Activated CD4-positive, alpha-beta T cell treated with anti-CD3 and anti-CD28 coated beads, Interleukin-2, amount 50 U/mL, for 48 hours (primary cell): ENCODE measurements around the gene ATP5PB.
A peak's percentile ranks its signal among the peaks of the same experiment; 100 is the strongest.

ENCODE experiments used
- DNase-seq, 2 experiments: peaks; one replicate each; pipeline ENCODE4 v3.0.0-alpha.2; 2020

Gene ATP5PB, protein sequence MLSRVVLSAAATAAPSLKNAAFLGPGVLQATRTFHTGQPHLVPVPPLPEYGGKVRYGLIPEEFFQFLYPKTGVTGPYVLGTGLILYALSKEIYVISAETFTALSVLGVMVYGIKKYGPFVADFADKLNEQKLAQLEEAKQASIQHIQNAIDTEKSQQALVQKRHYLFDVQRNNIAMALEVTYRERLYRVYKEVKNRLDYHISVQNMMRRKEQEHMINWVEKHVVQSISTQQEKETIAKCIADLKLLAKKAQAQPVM

DNA sequence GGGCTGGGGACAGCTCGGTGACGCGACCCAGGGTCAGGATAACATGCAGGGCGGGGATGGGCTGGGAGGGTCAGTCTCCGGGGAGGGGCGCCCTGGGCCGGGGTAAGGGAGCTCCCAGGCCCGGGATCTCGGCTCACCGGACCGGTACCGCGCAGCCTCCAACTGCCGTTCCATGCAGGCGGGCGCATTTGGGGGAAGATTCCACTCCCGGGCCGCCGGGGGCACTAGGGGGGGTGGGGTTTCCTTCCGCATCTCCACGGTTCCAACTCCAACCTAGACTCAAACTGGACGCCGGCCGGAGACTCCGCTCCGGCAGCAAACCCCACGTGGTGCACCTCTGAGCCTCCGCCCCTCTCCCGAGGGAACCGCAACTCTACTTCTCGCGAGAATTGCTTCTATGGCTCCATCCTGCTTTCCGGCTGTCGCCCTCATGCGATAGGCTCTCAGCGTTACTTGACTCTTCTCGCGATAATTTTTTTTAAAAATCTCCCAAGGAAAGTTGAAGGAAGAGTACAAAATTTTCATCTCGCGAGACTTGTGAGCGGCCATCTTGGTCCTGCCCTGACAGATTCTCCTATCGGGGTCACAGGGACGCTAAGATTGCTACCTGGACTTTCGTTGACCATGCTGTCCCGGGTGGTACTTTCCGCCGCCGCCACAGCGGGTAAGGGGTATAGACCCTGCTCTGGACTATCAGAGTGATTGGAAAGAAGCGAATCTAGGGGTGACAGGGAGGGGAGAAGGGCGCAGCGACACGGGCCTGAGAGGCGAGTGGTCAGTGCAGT is at the start of gene ATP5PB, which contains the start of gene WDR77:
Gene ATP5PB, plus strand, starts transcription at position 547 of the 785 bp plus-strand sequence. Its CDS starts 78 bp downstream, at position 625.
Gene WDR77, minus strand, starts transcription at position 339 of the 785 bp plus-strand sequence. Its CDS starts 87 bp downstream, at position 252.
- peak; percentile 88 to 90 for DNase-seq

DNA sequence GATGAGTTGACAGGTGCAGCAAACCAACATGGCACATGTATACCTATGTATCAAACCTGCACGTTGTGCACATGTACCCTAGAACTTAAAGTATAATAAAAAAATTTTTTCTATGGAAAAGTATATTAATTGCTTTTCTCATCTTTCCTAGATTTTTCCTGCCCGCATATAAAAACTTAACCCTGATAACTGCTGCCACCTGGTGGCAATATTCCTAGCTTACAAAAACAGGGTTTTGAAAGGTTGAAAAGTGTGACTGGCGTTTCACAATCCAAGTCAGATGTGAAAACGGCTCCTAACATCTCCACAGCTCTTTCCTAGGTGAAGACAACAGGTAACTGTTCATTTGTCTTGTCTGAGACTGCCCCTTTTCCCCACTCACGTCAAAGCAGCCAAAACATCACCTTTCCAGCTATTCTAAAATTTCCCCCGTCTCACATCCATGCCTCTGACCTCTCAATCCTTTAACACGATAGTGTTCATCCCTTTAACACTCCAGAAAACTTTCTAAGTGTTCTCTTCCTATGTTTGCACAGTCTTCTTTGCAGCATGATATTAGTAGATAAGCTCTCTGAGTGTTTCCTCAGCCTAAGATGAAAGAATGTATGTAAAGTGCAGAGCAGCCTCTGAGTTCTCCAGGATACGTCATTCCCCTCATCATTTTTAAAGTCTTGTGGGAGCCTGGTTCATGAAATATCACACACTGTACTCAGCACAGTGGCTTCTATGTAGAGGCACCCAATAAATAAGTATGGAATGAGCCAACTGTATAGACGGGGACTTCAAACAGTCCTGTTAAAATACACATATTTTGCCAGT is 49.3 kb upstream of the ATP5PB start:
- DNase-seq = peak; percentile 23 to 59

DNA sequence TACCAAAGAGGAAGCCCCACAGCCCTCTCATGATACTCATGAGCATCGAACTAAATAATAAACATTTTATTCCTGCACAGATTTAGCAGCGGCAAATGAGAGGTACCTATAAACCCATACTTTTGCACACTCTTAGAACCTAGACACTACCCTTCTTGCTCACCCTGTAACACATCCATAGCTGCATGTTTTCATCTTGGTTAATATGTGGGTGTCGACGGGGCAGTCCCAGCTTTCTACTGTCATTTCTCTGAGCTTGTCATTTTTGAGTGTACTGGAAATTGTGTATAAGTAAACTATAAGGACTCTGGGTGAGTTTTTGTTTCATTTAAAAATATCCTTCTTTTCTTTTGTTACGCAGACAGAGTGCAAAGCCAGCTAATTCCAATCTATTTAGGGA is 47.2 kb upstream of the ATP5PB start:
- DNase-seq = peak; percentile 23 to 38

DNA sequence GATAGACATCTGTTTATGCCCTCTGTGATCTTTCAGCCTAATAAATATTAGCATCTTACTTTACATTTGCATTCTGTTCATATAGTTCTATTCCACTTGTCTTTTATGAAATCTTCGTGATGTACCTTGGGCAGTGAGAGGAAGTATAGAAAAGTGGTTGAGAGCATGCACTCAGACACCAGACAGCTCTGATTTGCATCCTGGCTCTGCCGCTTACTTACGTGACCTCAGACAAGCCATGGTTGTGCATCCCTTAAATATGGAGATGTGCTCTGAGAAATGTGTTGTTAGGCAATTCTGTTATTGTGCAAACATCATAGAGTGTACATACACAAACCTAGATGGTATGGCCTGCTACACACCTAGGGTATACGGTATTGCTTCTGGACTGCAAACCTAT is 44.7 kb upstream of the ATP5PB start:
- no peak for DNase-seq

DNA sequence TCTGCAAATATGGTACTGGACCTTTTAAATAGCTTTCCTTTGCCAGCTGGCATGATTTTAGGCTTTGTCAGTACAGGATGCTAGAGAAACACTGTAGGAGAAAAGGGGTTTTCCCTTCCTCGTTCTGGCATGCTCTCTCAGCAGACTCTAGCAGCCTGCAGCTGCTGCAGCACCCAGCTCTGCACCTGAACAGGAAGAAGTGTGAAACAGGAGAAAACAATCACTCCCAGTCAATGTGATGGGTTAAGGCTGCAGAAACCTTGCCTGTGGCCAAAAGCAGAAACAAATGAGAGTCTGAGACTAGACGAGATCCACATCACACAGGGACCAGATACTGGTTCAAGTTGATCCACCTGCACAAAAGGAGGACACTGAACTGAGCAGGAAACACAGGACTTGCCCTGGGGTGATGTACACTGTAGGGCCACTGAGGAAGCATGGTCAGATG is 42.9 kb upstream of the ATP5PB start:
- peak; percentile 21 to 34 for DNase-seq

DNA sequence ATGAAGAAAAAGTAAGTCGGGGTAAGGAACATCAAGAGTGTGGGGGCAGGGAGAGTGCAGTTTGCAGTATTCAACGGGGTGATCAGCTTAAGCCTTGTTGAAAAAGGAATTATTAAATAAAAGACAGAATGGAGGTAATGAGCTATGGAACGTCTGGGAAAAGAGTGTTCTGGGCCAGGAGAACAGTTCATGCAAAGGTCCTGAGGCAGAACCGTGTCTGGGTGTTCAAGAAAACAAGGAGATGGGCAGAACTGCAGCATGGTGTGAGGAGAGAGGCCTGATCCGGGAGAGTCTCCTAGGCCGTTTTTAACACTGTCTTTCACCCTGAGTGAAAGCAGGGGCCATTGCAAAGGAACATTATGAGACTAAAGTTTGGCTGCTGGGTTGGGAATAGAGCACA is 42.0 kb upstream of the ATP5PB start:
- no peak for DNase-seq

DNA sequence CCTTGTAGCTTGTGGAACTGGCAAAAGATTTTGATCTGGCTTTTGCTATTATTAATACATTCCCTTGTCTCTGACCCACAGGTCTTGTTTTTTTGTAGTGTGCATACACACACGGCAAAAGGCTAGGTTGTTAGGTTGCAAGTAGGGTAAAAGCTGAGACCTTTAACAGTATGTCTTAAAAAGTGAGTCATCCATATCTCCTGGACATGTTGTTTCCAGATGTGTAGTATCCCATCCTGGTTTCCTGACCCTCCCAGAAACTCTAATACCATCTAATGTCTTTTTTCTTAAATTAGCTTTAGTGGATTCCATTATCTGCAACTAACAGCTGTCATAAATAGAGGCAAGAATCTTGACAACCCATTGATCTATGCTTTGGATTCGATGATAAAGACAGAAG is 36.4 kb upstream of the ATP5PB start:
- no peak for DNase-seq

DNA sequence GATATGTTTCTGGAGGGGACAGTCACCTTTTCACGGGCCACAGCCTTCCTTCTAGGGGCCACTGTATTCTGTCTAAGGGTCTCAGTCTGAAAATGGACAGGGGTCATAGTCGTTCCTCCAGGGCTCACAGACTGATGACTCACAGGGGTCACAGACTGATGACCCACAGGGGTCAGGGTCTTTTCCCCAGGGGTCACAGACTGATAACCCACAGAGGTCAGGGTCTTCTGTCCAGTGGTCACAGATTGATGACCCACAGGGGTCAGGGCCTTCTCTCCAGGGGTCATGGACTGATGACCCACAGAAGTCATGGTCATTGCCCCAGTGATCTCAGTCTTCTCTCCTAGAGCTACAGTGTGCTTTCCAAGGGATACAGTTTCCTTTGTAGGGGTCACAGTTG is 34.5 kb upstream of the ATP5PB start:
- DNase-seq = no peak

DNA sequence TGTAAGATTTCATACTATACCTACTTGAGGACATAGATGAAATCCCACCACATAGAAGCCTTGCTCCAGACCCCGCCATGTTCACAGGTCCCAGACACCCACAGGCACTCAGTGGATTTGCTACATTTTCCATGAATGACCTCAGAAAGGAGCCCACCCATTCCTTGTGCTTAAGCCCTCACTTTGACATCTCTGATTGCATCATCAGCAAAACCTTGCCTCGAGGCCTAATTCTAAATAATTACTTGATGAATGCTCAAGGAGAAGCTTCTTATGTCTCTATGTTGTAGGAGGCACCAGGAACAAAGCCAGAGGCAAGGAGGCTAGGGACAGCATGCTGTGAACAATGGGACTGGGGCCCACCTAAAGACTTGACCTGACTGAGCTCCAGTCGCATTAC is 33.8 kb upstream of the ATP5PB start:
- DNase-seq = no peak

DNA sequence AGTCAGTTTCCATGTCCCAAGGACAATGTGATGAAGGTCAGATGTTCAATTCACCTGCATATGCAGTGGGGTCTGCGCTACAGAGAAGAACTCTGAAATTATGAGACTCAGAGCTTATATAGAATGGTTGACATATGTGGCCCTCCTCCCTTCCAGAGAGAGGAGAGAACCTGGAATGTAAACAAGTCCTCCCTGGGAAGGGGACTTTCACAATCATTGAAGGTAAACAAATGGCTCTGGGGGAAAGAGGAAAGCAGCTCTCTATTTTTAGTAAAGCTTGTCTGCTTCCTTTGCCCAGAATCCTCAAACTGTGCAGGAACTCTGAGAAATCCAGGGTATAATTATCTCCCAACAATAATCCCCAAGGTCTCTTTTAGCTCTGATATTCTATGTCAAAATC is 31.5 kb upstream of the ATP5PB start:
- no peak for DNase-seq

DNA sequence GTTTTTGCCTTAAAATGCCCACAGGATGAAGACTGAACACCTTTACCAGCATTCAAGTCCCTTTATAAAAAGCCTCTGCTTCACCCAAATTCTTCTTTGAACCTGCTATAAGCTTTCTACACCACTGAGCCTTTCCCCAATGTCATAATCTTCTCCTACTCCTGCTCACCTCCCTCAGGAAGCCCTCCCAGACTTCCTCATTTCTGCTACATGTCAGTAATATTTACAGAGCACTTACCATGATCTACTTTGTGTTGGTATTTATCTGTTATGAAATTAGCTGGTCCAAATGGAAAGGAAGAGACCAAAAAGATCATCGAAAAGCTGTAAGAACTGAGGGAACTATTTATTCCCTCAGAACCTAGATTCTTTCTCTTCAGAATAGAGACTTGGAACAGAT is 30.2 kb upstream of the ATP5PB start:
- no peak for DNase-seq

DNA sequence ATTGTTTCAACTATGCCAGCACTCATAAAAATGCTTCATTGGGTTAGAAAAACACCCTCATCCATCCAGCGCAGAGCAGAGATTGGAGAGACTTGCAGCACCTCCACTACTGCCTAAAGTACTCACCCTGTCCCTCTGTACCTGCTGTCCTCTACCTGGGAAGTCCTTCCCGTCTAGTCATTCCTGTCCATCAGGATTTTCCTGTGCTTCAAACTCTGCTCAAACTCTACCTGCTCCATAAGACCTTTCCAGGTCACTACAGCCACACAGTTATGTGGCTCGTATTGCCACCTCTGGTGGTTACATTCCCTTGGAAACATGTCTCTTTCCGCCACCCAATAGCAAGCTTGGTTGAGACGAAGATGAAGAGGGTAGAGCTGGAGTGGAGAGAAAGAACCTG is 28.9 kb upstream of the ATP5PB start:
- DNase-seq = no peak

DNA sequence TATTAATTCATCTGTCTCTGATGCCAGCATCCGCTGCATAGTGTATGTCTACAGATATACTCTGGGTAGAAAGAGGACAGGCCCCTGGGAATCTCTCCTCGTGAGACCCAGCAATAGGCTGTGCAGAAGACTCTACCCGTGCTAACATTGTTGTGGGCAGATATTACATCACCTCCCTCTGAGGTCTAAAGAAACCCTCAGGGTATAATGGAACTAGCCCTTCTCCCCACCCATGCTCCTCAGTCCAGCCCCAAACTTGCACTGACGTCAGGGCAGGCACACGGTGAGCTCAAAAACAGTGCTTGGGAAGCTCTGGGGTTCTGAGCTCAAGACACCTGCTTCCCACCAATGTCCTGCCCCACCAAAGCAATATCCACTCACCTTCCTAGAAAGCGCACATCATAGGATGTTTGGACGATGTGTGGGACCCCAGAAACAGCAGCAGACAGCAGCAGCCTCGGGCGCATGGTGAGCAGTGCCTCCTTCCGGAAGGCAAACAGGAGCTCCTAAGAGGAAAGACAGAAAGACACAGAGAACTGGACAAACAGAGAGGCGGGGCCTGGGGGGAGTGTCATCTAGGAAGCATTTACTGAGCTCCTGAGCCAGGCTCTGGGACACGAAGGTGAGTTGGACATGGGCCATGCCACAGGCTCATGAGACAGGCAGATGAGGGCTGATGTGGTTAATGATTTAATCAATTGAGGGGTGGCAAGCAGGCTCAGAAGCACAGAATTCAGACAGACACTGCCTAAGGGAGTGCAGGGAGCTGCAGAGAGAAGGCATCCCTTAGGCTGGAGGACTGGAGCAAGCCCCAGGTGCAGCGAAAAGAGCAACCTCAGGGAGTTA is 26.5 kb upstream of the ATP5PB start:
- DNase-seq = no peak

DNA sequence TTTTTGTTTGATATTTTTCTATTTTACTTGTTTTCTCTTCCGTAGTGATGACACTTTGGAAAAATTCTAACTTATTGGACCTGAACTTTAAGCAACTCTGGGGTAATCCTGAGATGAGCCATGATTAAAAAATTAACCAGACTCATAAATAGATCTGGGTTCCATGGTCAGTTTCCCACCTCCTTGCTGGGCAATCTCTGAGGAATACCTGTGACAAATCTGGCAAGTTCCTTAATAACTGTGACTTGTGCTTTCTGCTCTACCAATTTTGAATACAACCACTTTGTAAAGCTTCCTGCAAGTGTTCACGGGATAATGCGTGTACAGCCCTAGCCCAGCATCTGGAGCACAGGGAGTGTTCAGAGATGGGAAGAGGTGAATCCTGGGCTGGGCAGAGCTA is 25.0 kb upstream of the ATP5PB start:
- no peak for DNase-seq

DNA sequence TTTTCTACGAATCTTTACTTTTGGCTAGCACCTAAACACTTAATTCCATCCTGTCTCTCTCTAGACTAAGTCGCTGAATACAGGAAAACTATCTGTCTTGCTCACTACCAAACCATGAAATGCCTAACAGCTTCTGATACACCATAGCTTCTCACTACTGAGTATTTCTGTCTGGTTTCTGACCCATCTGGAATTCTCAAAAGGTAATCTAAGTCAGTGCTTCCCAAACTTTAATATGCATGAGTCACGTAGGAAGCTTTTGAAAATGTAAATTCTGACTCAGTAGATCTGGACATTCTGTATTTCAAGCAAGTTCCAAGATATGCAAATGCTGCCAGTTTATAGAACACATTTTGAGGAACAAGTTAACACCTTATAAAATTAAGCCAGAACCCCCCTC is 12.5 kb upstream of the ATP5PB start:
- no peak for DNase-seq

DNA sequence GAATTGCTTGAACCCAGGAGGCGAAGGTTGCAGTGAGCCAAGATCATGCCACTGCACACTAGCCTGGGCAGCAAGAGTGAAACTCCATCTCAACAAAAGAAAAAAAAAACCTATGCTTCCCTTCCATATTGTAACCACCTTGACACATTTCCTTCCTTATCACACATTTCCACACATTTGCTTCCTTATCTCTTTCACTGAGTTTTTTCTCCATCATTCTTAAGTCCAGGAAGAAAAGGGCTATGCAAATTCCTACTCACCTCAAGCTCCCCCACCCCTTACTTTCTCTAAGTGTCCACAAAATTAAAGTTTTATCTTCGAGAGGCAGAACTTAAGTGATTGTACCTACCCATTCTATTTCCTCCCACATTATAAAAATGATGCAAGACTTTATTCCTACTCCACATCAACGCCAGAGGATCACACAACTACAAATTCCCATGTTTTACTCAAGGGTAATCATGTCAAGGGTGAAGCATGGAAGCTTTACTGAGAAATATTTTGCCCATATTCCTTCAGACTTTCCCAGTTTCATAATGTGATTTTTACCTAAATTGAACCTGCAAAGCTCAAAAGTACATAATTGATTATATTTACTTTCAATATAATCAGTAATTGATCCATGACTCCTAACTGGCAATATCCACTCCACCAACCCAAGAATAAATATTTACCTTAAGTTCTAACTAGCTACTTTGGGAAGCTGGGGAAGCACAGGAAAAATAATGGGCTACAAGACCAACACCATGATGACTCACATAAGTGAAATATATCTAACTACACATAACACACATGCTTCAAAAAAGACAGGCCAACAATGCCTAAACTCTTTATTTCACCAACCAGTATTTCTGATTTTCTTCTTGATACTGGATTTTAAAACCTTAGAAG is 9.6 kb upstream of the ATP5PB start:
- no peak for DNase-seq

DNA sequence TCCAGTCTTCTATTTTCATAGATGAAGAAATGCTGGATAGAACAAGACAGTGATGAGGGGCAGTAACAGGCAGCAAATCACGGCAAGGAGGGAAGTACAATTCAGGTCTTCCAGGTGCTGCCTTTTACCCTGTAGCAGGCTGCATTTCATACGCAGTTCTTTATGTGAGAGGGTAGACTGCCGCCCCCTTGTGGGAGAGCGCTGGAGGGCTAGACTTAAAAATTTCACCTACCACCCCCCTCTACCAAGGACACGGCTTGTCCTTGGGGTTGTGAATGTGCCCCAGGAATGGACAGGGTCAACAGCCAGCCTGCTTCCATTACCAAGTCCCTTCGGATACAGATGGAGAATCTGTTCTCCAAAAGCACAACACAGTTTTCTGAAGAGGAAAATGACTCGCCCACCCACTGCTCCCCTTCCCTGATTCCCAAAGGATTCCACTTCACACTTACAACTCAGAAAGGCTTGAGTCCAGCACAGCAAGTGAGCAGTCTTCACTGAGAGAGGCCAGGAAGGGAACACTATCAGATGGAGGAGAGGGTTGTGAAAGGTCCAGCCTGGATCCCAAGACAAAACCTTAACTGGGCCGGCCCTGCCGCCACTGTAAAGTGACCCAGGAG is 7.6 kb upstream of the ATP5PB start:
- peak; percentile 58 to 69 for DNase-seq

DNA sequence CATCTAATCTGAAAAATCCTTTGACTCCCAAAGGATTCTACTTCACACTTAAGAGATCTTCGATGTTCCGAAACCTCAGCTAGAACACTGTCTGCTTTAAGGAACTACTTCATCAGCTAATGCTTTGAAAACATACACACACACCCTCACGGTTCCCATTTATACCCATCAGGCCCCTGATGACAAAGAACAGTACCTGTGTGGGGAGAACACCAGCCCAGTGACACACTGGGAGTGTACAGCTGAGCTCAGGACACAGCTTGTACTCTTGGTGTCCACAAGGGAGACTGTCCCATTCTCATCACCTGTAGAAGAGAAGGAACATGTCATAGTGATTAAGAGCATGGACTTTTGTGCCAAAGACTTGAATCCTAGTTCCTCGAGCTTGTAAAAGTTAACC is 6.8 kb upstream of the ATP5PB start:
- peak; percentile 14 to 25 for DNase-seq

DNA sequence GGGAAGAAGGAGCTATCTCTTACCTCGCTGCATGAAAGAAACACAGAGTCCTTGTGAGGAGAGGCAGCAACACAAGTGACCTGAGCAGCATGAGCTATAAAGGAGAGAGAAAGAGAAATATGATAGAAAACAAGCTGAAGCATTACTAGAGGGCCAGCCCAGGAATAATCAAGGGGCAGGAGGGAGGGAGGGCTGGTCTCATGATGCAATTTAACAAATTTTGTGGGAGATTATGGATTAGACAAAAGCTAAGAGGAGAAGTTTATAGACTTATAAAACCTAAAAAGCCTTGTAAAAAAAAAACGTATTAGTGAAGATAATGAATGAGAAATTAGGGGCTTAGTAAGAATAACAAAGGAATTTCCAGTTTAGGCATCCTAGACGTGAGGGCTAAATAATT is 5.2 kb upstream of the ATP5PB start:
- DNase-seq = no peak

DNA sequence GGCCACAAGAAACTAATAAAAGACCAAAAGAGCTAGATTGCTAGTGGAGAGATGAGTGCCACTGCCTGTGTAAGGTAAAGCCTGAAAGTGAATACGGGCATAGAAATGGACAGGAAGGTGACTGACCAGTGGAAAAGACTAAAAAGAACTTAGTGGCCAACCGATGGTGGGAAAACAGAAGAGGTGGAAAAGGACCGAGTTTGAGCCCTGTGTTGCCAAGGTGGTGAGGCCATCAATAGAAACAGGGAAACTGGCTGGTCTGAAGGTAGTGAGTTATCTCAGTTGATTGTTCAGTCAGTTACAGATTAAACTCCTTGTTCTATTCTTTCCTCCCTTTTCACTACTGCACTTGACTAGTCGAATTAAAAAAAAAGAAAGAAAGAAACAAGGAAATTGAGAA is 2.7 kb upstream of the ATP5PB start:
- DNase-seq = no peak
